Measurements from ENCODE around the gene ZNRD2.
A peak's percentile ranks its signal among the peaks of the same experiment; 100 is the strongest.

ZNRD2 gene

GRCh38 chr11:65571420-65571819 lies 1.1 kb downstream of the ZNRD2 start:
- peaks cover 3% of the 10 kb centered on the region for H3K36me3 Mint-ChIP-seq (ENCODE audit: low read depth)
- TF ChIP-seq CTCF (IDR thresholded peaks at IDR 0.05; ENCODE audit: unreplicated experiment in 3 of 3) = no peak
- peak overlapping the region; percentile 66 to 87 (median 82) for H3K27ac Mint-ChIP-seq
- H3K9me3 Mint-ChIP-seq = no peaks in the 10 kb centered on the region
- H3K4me3 Mint-ChIP-seq = peak overlapping the region; percentile 94 to 99 (median 95)
- peaks cover 59% of the 10 kb centered on the region for H3K4me1 Mint-ChIP-seq
- peaks cover 3% of the 10 kb centered on the region for H3K27me3 Mint-ChIP-seq (ENCODE audit: low read depth)

GRCh38 chr11:65571940-65572339 lies 1.7 kb downstream of the ZNRD2 start:
- Mint-ChIP-seq H3K9me3 (no peaks in the 10 kb centered on the region), H3K36me3 (ENCODE audit: low read depth) (peaks cover 3% of the 10 kb centered on the region), H3K27ac (peak overlapping the region; percentile 66 to 87 (median 82)), H3K27me3 (ENCODE audit: low read depth) (peaks cover 3% of the 10 kb centered on the region), H3K4me3 (peak overlapping the region; percentile 94 to 99 (median 95)), H3K4me1 (peaks cover 64% of the 10 kb centered on the region)
- TF ChIP-seq CTCF (IDR thresholded peaks at IDR 0.05; ENCODE audit: unreplicated experiment in 3 of 3) = peak; percentile 45 to 48 (median 47)

GRCh38 chr11:65572356-65573051 lies 2.2 kb downstream of the ZNRD2 start, which contains the start of gene FAM89B:
Gene FAM89B, plus strand, starts transcription at chr11:65572538. Its CDS starts 132 bp downstream, at chr11:65572670.
- no peaks in the 10 kb centered on the region for H3K9me3 Mint-ChIP-seq
- TF ChIP-seq CTCF (IDR thresholded peaks at IDR 0.05; ENCODE audit: unreplicated experiment in 3 of 3) = no peak
- peaks cover 3% of the 10 kb centered on the region for H3K36me3 Mint-ChIP-seq (ENCODE audit: low read depth)
- peak within 1 kb of the TSS; percentile 66 to 87 (median 82) for H3K27ac Mint-ChIP-seq
- peak within 1 kb of the TSS; percentile 94 to 99 (median 95) for H3K4me3 Mint-ChIP-seq
- peaks cover 3% of the 10 kb centered on the region for H3K27me3 Mint-ChIP-seq (ENCODE audit: low read depth)
- H3K4me1 Mint-ChIP-seq = peaks cover 65% of the 10 kb centered on the region

- H3K9me3 Mint-ChIP-seq = no peaks in the 10 kb centered on the region
- TF ChIP-seq CTCF (IDR thresholded peaks at IDR 0.05; ENCODE audit: unreplicated experiment in 3 of 3) = no peak
- H3K4me3 Mint-ChIP-seq = peak overlapping the region; percentile 89 to 90 (median 90)
- H3K4me1 Mint-ChIP-seq = peaks cover 68% of the 10 kb centered on the region
- H3K27me3 Mint-ChIP-seq (ENCODE audit: low read depth) = peaks cover 3% of the 10 kb centered on the region
- no peaks in the 10 kb centered on the region for H3K36me3 Mint-ChIP-seq (ENCODE audit: low read depth)
- H3K27ac Mint-ChIP-seq = peak overlapping the region; percentile 27 to 65 (median 59)
Measured at GRCh38 chr11:65573391-65574079, 3.3 kb downstream of the ZNRD2 start.

GRCh38 chr11:65574109-65574810 lies 4.0 kb downstream of the ZNRD2 start:
- Mint-ChIP-seq H3K9me3 (no peaks in the 10 kb centered on the region), H3K4me3 (peak overlapping the region; percentile 89 to 90 (median 90))

More at GRCh38 chr11:65574109-65574810, 4.0 kb downstream of the ZNRD2 start:
- Mint-ChIP-seq H3K27ac (peak overlapping the region; percentile 75 to 83 (median 76)), H3K4me1 (peaks cover 64% of the 10 kb centered on the region), H3K27me3 (ENCODE audit: low read depth) (peaks cover 3% of the 10 kb centered on the region), H3K36me3 (ENCODE audit: low read depth) (no peaks in the 10 kb centered on the region)
- TF ChIP-seq CTCF (IDR thresholded peaks at IDR 0.05; ENCODE audit: unreplicated experiment in 3 of 3) = peak; percentile 98 to 99 (median 99)
